Measurements from ENCODE around the gene KDM1A.

GRCh38 chr1:22976127-22976460, 43.2 kb upstream of the KDM1A start:
- no peak for TF ChIP-seq POLR2A (IDR thresholded peaks at IDR 0.05; ENCODE audit: low read depth, low read length)
- TF ChIP-seq POLR2AphosphoS5 (IDR thresholded peaks at IDR 0.05; ENCODE audit: low read depth, low read length): no peak

Measured in GM12891 (cell line).